HG03175 (cell line): Measurements from ENCODE around the gene CCDC71L.
A peak's percentile ranks its signal among the peaks of the same experiment; 100 is the strongest.
"Not testable (repeated sequence)": the region's sequence is repeated elsewhere in the genome, so short reads cannot be mapped to it uniquely, and the experiment has no call there.

Experiments used
- ATAC-seq: cut with Tn5 transposase; IDR thresholded peaks from one replicate; pipeline ENCODE4 v1.9.1; 2021; ENCODE audit warnings: mild to moderate bottlenecking, moderate library complexity; ENCODE audit not compliant: unreplicated experiment

The CCDC71L gene

DNA sequence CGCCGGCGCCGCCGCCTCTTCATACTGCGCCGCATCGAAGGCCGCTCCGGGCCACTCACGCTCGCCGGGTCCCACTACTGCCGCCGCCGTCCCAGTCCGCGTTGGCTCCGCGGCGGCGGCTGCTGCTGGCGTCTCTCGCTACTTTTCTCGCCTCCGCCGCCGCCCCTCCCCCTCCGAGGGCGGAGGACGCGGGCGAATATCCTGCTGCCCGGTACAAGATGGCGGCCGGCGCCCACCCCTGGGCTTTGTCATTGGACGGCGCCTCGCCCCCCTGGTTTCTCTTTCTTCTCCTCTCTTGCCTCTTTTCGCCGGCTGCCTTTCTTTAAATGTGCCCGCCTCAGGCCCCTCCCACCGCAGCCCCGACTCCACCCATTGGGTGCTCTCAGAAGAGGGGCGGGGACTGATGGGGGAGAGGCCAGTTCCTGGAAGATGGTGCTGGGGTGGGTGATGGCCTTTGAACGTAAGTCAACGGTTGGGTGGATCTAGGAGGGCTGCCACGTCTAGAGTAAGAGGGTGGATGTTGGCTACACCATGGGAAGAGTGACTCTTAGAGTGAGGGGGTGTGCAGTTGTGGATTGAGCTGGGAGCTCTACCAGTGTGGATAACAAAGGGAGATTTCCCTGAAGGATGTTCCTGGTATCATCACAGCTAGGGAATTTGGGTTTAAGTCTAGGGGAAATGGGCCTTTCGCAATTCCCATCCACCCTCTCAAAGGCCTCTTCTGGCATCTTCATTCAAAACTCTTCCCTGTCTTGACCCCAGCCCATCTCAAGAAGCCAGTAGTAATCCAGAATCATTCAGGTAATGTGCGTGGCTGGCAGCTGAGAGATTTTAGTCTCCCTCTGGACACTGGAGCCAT, at the start of gene CCDC71L:
Gene CCDC71L, minus strand, starts transcription at position 297 of the 859 bp plus-strand sequence. Its CDS starts 262 bp downstream, at position 35.
- ATAC-seq = peak; percentile 71

DNA sequence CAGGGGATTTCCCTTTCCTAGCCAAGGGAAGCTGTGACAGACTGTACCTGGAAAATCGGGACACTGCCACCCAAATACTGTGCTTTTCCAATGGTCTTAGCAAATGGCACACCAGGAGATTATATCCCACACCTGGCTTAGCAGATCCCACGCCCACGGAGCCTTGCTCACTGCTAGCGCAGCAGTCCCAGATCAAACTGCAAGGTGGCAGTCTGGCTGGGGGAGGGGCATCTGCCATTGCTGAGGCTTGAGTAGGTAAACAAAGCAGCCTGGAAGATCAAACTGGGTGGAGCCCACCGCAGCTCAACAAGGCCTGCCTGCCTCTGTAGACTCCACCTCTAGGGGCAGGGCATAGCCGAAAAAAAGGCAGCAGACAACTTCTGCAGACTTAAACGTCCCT, 48.6 kb upstream of the CCDC71L start:
- not testable (repeated sequence) for ATAC-seq

DNA sequence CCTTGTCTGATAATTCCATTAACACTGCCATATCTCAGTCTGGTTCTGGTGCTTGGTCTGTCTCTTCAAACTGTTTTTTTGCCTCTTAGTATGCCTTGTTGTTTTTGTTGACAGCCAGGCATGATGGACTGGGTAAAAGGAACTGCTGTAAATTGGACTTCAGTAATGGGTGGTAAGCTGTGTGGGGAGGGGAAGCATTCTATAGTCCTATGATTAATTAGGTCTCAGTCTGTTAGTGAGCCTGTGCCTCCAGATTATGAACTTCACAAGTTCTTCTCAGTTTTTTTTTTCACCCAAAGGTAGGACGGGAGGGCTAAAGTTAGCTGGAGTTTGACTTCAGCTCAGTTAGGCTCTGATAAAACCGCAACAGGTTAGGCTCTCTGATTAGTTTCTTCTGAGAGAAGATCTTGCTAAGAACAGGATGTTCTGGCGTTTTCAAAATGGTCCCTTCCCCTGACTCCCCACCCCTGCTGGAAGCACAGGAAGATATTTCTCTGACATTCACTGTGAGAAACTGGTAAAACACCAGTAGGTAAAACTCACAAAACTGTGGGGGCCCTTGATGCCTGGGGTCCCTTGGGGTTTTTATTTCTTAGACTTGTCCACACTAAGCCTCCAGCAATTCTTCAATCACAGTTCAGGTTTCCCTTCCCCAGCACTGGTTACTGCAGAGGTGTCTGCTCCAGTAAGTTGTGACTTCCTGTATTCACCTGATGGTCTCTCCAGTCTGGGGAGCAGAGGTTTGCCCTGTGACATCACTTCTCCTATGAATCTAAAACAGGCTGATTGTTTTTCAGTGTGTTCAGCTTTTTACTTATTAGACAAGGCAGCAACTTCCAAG, 43.3 kb upstream of the CCDC71L start:
- no peak for ATAC-seq

DNA sequence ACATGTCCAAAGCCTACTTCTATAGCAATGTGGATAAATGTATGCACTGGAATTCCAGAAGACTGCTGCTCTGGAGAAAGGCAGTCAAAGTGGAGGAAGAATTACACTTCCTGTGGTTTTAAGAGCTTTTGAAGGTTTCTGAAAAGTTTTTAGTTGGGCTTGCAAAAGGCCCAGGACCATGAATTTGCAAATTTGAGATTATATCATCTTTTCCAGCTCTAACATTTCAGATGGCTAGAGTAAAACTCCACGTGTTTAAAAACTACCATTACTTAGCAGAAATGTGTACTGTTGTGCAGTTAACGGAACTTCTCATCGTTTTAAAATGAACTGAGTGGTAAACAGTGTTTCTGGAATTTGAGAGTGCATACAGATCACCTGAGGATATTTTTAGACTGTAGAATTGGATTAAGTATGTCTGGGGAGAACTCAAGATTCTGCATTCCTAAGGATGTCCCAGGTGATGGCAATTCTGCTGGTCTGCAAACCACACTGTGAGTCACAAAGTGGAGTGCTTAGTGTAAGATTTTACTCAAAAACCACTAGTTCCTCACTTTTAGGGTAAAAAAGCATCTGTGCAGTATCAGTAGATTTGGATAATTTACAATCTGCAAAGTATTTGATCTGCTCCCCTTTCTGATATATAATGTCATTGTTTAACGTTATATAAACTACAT, 32.9 kb upstream of the CCDC71L start:
- no peak for ATAC-seq

DNA sequence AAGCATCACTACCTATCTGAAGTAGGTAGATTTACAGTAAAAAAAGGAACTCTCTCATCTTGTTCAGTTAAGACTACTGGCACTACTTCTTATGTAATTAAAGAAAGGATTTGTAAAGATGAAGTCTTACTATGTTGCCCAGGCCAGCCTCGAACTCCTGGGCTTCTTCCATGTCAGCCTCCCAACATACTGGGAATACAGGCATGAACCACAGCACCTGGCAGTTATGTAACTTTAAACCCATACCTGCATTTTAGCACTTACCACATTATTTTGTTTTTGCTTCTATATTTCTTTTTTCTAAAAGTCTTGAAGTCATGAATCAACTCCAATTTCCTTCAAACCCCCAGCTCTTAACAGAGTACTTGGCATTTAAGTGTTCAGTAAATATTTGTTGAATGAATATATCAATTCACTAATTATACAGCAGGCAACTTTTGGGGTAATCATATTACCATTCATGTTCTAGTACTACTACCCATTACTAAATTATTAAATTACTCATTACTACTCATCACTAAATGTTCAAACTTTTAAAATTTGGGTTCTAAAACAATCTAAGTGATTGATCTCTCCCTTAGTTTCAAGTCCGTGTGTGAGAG, 31.6 kb upstream of the CCDC71L start:
- ATAC-seq = no peak

DNA sequence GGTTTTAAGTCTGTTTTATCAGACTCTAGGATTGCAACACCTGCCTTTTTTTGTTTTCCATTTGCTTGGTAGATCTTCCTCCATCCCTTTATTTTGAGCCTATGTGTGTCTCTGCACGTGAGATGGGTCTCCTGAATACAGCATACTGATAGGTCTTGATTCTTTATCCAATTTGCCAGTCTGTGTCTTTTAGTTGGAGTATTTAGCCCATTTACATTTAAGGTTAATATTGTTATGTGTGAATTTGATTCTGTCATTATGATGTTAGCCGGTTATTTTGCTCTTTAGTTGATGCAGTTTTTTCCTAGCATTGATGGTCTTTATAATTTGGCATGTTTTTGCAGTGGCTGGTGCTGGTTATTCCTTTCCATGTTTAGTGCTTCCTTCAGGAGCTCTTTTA, 27.2 kb upstream of the CCDC71L start:
- not testable (repeated sequence) for ATAC-seq

DNA sequence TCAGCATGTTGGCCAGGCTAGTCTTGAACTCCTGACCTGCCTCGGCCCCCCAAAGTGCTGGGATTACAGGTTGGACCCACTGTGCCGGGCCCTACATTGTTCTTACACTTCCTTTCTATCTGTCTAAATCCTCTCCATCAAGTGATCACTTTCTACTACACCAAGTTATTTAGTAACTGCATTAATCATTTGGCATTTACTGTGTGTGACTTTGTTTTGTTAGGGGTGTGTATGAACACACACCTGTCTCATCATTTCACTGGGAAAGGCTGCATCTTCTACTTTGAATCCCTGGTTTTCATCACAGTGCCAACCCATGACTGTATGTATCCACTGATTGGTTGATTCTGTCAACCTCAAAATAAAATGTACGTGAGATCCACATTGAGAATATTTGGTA, 23.0 kb upstream of the CCDC71L start:
- no peak for ATAC-seq

DNA sequence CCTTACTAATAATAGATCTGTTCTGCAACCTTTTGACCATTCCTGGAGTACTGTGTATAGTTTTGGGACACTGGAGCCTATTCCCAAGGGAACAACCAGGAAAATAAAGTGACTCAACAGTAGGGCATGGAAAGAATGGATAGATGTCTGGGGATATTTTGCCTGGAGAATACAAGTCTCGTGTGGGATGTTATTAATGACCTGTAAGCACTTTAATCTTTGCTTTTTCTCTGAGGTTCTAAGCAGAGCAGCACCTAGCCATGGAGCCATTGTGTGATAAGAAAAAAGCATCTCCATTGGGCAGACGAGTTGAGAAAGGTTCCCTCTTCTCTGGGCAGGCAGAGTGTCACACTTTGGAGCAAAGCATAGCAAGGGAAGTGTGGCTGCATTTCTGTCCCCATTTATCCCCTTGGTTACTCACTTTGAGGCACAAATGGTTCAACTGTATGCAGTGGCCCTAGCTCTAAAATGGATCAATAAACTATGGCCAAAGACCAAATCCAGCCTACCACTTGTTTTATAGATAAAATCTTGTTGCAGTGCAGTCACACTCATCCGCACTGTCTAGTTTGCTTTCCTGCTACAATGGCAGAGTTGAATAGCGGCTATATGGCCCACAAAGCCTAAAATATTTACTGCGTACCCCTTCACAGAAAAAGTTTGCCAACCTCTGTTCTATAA, 21.0 kb upstream of the CCDC71L start:
- ATAC-seq = no peak

DNA sequence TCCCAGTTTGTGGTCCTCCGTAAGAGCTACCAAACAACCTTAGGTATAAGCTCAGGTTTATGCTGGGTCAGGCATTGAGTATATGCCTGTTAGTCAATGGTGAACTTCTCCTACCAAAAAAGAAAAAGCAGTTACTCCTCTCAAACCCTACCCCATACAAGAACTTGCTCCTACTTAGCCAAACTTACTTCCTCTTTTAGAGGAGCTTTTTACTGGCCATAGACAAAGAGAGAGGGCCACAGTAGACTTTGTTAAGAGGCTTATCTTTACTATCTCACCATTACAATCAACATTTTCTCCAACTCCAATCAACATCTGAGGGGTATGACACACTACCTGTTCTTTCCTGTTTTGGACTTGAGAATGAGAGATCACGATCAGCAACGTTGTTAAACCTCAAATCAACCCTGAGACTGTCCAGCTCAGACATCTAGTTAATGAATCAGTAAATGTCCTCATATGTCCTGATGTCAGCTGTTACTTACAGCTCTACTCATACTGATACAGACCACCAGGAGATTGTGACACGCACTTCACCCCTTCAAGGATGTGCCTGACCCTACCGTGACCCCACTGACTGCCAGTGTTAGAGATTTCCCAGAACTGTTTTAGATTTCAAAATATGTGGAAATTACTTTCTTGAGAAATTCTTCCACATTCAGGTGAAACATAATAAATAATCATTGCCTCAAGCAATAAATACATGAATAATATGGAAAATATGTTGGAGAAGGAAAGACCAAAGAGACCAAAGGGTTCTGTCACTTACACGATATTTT, 18.4 kb upstream of the CCDC71L start:
- ATAC-seq = peak; percentile 95

DNA sequence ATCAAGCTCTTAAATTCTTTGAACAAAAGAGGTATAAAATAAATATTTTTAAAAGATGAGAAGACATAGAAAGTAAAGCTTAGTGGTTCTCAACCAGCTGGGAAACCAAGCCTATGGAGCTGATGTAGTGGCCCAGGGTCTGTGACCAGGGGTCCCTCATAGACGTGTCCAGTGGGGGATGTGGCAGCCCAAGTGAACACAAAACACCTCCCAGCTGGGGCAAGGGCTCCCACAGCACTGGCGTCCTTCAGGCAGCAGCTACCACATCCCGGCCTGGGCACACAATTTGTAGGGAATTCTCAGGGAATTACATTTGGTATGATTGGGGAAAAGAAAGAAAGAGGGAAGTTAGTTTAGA, 17.8 kb upstream of the CCDC71L start:
- ATAC-seq = no peak

DNA sequence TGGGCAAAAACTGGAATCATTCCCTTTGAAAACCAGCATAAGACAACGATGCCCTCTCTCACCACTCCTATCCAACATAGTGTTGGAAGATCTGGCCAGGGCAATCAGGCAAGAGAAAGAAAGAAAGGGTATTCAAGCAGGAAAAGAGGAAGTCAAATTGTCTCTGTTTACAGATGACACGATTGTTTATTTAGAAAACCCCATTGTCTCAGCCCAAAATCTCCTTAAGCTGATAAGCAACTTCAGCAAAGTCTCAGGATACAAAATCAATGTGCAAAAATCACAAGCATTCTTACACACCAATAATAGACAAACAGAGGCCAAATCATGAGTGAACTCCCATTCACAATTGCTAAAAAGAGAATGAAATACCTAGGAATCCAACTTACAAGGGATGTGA, 15.5 kb upstream of the CCDC71L start:
- ATAC-seq = not testable (repeated sequence)

DNA sequence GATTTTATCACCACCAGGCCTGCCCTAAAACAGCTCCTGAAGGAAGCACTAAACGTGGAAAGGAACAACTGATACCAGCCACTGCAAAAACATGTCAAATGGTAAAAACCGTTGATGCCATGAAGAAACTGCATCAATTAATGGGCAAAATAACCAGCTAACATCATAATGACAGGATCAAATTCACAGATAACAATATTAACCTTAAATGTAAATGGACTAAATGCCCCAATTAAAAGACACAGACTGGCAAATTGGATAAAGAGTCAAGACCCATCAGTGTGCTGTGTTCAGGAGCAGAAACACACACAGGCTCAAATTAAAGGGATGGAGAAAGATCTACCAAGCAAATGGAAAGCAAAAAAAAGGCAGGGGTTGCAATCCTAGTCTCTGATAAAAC, 12.7 kb upstream of the CCDC71L start:
- ATAC-seq = not testable (repeated sequence)

DNA sequence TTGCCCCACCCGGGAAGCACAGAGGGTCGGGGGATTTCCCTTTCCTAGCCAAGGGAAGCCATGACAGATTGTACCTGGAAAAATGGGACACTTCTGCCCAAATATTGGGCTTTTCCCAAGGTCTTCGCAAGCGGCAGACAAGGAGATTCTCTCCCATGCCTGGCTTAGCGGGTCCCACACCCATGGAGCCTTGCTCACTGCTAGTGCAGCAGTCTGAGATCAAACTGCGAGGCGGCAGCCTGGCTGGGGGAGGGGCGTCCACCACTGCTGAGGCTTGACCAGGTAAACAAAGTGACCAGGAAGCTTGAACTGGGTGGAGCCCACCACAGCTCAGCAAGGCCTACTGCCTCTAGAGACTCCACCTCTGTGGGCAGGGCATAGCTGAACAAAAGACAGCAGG, 11.0 kb upstream of the CCDC71L start:
- ATAC-seq = not testable (repeated sequence)

DNA sequence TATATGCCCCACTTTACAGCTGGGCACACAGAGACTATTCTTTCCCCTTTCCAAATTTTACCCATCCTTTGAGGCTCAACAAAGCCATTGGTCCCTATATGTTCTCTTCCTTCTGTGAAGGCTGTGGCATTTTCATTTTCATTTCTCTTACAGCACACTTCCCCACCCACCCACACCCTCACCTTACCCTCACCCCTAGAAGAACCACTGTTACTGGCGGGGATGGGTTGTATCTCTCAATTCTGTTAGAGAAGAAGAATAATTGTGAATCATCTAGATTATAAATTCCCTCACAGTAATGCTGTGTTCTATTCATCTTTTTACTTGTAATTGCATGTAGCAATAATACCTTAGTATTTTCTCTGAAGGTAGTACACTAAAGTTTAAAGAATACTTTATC, 10.2 kb upstream of the CCDC71L start:
- no peak for ATAC-seq

DNA sequence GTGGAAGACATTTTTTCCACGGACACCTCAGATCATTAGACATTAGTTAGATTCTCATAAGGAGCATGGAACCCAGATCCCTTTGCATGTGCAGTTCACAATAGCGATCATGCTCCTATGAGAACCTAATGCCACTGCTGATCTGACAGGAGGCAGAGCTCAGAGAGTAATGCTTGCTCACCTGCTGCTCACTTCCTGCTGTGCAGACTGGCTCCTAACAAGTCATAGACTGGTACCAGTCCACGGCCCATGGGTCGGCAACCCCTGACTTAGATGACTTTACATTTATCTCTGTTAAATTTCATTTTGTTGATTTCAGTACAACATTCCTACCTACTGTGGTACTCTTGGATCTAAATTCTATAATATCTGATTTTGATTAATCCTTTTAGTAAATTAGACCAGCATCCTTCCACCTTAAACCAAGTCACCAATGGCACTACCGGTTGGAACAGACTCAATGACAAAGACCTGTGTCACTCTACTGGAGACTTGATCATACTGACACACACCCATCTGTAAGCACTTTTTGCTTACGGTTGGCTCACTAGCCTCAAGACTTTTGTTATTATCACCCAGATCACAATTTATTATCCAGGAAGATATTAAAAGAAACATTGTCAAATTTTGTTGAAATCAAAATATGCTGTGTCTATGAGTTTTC, 8.0 kb upstream of the CCDC71L start:
- no peak for ATAC-seq

DNA sequence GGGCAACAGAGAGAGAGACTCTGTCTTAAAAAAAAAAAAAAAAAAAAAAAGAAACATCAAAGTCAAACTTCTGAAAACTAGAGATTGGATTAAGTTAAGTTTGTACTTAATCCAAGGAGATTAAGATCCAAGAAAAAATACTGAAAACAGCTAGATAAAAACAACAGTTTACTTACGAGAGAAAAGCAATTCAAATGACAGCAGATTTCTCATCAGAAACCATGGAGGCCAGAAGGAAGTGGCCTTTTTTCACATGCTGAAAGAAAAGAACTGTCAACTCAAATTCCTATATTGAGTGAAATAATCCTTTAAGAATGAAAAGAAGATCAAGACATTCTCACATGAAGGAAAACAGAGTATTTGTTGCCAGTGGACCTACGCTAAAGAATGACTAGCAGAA, 5.4 kb upstream of the CCDC71L start:
- no peak for ATAC-seq

DNA sequence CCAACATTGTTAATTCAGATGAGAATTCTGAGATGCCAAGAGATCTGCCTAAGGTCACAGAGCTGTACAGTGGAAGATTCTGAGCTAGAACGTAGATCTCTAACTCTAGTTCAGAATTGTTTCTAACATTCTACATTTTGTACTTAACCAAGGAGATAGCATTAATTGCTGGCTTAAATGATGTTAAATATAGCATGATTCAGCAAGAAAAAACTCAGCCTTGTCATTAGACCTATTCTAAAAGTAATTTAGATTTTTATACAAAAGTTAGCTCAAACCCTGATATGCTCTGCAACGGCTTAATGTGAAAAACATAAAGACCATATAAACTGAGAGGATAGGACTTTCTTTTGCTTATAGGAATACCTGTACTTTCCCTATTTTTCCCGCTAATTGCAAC, 3.4 kb upstream of the CCDC71L start:
- no peak for ATAC-seq

DNA sequence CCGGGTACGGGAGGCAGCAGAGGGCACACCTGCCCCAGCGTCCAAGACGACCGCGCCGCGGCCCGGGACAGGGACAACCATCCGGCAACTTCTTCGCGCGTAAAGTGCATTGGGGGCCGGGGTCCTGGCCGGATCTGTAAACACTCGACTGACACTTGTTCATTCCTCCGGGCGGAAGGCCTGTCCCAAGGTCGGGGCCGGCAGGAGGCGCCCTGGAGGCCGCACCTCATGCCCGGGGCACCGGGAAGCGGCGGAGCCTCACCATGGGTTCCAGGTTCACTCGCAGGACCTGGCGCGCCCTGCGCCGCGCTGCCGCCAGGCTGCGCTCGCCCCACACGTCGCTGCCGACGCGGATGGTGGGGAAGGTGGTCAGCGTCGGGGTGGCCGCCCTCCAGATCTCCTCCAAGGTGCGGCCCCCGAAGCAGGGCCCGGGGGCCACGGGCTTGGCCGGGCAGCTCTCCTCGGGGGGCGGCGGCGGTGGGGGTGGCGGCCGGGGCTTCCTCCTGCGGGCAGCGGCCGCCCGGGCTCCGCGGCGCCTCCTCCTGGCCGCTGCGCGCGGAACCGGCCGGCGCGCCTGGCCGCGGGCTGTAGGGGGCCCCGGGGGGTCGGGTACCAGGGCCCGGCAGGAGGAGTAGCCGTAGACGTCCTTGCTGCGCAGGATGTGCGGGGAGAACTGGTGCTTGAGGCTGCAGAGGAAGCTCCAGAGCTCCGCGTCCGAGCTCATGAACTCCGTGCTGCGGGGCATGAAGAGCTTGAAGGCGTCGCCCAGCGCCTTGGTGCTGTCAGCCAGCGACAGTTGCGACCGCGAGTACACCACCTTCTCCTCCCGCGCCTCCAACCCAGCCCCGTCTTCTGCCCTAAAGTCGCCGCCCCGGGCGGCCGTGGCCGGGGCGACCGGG, 746 bp downstream of the CCDC71L start:
- peak; percentile 68 for ATAC-seq
